Measurements from ENCODE around the gene ACP2.

The ACP2 gene

DNA sequence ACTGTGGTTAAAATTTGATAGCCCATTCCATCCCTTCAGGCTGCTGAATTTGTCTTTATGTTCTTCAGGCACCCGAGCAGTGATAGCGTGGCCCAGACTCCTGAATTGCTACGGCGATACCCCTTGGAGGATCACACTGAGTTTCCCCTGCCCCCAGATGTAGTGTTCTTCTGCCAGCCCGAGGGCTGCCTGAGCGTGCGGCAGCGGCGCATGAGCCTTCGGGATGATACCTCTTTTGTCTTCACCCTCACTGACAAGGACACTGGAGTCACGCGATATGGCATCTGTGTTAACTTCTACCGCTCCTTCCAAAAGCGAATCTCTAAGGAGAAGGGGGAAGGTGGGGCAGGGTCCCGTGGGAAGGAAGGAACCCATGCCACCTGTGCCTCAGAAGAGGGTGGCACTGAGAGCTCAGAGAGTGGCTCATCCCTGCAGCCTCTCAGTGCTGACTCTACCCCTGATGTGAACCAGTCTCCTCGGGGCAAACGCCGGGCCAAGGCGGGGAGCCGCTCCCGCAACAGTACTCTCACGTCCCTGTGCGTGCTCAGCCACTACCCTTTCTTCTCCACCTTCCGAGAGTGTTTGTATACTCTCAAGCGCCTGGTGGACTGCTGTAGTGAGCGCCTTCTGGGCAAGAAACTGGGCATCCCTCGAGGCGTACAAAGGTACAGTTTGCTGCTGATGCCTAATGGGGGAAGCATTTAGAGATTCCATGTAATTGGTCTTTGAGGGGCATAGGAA, 26.1 kb upstream of the ACP2 start:
- TF ChIP-seq, protein P1, sequence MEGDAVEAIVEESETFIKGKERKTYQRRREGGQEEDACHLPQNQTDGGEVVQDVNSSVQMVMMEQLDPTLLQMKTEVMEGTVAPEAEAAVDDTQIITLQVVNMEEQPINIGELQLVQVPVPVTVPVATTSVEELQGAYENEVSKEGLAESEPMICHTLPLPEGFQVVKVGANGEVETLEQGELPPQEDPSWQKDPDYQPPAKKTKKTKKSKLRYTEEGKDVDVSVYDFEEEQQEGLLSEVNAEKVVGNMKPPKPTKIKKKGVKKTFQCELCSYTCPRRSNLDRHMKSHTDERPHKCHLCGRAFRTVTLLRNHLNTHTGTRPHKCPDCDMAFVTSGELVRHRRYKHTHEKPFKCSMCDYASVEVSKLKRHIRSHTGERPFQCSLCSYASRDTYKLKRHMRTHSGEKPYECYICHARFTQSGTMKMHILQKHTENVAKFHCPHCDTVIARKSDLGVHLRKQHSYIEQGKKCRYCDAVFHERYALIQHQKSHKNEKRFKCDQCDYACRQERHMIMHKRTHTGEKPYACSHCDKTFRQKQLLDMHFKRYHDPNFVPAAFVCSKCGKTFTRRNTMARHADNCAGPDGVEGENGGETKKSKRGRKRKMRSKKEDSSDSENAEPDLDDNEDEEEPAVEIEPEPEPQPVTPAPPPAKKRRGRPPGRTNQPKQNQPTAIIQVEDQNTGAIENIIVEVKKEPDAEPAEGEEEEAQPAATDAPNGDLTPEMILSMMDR (IDR thresholded peaks at IDR 0.05; ENCODE audit: borderline replicate concordance, control extremely low read depth, extremely low read depth, insufficient read depth, missing control alignments), result no peak
- in situ Hi-C loops (cut with MboI; ENCODE audit: low sequenced_read_pairs, unreplicated experiment), result no loop called here
- DNase-seq (ENCODE audit: low spot score), result no peak

- TF ChIP-seq, protein P1 (IDR thresholded peaks at IDR 0.05; ENCODE audit: borderline replicate concordance, control extremely low read depth, extremely low read depth, insufficient read depth, missing control alignments), result no peak
- DNase-seq (ENCODE audit: low spot score), result no peak
- in situ Hi-C loops (cut with MboI; ENCODE audit: low sequenced_read_pairs, unreplicated experiment), result no loop called here
These were observed 24.1 kb upstream of the ACP2 start for GRCh38 chr11:47272706-47273105.

- TF ChIP-seq, protein P1 (IDR thresholded peaks at IDR 0.05; ENCODE audit: borderline replicate concordance, control extremely low read depth, extremely low read depth, insufficient read depth, missing control alignments), result no peak
- in situ Hi-C loops (cut with MboI; ENCODE audit: low sequenced_read_pairs, unreplicated experiment), result no loop called here
- peak; percentile 44 for DNase-seq (ENCODE audit: low spot score)
These were observed 23.5 kb upstream of the ACP2 start for GRCh38 chr11:47271961-47272661.

DNA sequence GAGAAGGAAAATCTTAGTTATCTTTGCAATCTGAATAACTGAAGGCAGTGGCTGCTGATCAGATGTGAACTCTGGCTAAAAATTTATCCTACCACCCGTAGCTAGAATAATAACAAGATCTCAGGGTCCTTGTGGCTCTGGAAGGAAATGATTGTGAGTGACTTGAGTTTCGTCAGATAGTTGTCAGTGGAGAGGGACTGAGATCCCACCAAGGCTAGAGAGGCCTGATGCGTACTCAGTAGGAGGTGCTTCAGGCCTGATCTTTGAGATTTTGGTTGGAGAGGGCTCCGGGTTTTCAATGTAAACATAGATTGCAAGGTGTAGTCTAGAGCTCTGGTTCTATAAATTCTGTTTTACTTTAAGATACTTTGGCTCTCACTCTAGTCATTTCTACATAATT, 22.7 kb upstream of the ACP2 start:
- in situ Hi-C loops (cut with MboI; ENCODE audit: low sequenced_read_pairs, unreplicated experiment), result no loop called here
- TF ChIP-seq, protein P1 (IDR thresholded peaks at IDR 0.05; ENCODE audit: borderline replicate concordance, control extremely low read depth, extremely low read depth, insufficient read depth, missing control alignments), result no peak

DNA sequence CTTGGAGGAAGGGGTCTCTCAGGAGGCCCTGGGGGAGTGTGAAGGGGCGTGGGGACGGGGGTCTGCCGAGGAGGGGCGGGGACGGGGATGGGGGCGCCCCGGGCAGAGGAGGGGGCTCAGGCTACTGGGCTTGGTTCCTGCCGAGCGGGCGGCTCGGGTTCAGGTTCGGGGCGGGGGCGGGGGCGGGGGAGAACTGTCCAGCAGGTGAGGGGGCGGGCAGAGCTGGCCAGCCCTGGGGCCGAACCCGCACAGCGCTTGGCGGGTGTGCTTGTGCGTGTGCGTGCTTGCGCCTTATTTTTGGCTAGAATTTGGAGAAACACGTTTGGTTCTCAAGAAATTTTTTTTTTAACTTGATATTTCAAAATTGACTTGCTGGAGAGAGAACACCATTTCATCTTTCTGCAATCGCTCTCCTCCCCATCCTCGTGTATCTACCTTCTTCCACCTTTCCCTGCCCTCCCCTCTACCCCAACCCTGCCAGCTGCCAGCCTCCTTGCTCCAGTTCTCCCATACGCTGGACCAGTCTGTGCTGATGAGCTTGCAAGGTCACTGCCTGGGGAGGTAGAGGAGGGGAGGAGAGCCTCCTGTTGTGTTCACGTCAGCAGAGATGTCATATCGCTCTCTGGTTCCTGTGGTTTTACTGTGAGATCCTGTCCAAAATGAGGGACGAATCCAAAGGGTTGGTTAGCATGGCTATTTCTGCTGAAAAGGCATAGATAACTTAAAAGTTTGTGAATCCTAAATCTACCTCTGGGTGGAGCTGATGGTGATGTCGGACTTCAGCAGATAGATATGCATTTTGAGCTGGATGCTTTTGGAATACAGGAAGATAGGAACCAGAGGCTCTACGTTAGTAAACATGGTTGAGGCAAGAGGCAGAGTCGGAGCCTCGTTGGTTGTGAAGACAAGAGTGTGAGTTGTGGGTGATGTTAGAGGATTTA, 22.0 kb upstream of the ACP2 start:
- DNase-seq (ENCODE audit: low spot score), result no peak
- TF ChIP-seq, protein P1 (IDR thresholded peaks at IDR 0.05; ENCODE audit: borderline replicate concordance, control extremely low read depth, extremely low read depth, insufficient read depth, missing control alignments), result no peak
- in situ Hi-C loops (cut with MboI; ENCODE audit: low sequenced_read_pairs, unreplicated experiment), result no loop called here

More for the DNA sequence above, 22.7 kb upstream of the ACP2 start:
- no peak for DNase-seq (ENCODE audit: low spot score)

DNA sequence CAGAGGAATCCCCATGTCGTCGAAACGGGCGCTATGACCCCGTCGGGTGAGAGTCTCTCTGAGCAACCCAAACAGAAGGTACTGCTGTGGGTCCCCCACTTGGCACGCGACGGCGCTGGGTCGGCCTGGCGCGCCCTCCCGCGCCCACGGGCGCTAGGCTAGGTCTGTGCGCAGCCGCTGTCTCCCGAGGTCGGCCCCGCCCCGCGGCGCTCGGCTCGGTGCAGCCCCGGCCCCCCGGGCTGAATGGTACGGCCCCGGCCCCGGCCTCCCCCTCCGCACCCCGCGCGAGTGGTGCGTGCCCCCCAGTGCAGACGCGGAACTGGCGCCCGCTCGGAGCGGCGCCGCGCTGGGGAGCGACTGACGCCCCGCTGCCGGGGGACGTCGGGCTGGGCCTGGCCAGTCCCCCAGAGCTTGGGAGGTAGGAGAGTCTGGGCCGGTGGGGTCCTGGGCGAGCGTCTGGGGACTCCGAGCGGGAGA, 21.3 kb upstream of the ACP2 start, which contains the start of gene MADD:
TSS of gene MADD (plus strand) at position 305 of the 477 bp plus-strand sequence.
- TF ChIP-seq, protein P1 (IDR thresholded peaks at IDR 0.05; ENCODE audit: borderline replicate concordance, control extremely low read depth, extremely low read depth, insufficient read depth, missing control alignments), result no peak
- peak; percentile 98 for DNase-seq (ENCODE audit: low spot score)
- in situ Hi-C loops (cut with MboI; ENCODE audit: low sequenced_read_pairs, unreplicated experiment), result loop anchor here (10.0 kb wide), 1 partner anchor 85 kb away; the partner anchor contains the start of gene PACSIN3

Measured in GM13976 (cell line).